ENCODE results near the gene CACNA2D1.
"Not testable (repeated sequence)": the region's sequence is repeated elsewhere in the genome, so short reads cannot be mapped to it uniquely, and the experiment has no call there.

CACNA2D1 gene

DNA sequence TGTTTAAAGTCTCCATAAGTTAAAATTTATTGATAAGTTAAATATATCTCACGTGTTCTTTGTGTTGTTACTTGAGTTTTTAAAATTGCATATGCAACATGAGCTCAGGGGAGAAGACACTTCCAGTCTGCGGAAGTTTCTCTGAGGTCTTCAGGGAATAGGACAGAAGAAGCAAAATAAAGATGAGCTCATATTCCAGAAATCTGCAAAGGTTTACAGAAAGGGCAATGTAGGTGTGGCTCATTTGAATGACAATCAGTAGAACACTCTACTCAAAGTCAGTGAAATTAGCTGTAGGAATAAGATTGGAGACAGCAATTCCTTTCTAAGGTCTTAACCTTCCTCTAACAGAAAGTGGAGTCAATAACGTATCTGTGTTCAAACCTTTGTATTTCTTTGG is 53.7 kb downstream of the CACNA2D1 start:
- DNase-seq = no peak

GRCh38 chr7:82388138-82388537 is 55.4 kb downstream of the CACNA2D1 start:
- no peak for DNase-seq

DNA sequence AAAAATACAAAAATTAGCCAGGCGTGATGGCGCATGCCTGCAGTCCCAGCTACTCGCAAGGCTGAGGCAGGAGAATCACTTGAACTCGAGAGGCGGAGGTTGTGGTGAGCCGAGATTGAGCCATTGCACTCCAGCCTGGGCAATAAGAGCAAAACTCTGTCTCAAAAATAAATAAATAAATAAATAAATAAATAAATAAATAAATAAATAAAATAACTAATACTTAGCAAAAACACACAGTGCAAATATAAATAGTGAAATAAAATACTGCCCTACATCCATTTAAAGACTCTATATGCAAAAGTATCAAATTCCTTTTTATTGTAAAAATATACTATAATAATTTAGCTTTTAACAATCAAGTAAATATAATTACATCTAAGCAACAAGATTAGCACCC is 57.0 kb downstream of the CACNA2D1 start:
- not testable (repeated sequence) for DNase-seq

GRCh38 chr7:82384779-82385178 is 58.8 kb downstream of the CACNA2D1 start:
- no peak for DNase-seq

GRCh38 chr7:82384051-82384464 is 59.5 kb downstream of the CACNA2D1 start:
- no peak for DNase-seq

GRCh38 chr7:82382276-82382675 is 61.3 kb downstream of the CACNA2D1 start:
- DNase-seq = no peak

GRCh38 chr7:82376739-82377138 is 66.8 kb downstream of the CACNA2D1 start:
- no peak for DNase-seq

DNA sequence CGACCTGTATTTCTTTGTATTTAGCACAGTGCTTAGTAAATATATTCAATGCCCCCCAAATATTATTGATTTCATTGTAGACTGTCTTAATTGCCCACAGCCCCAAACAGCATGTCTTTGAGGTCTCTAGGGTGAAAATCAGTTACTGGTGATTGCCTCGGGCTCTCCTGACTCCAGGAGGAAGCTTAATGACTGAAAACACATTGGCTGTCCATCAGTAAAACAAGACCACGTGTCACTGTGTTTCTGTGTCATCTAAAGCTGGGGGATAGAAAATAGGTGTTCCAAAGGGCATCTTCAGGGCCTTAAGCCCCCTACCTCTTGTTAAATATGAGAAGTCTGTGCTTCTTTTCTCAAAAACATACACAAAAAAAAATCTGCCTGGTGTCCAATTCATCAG is 67.9 kb downstream of the CACNA2D1 start:
- DNase-seq = no peak

- no peak for DNase-seq
Observed at GRCh38 chr7:82375129-82375528, 68.4 kb downstream of the CACNA2D1 start.

GRCh38 chr7:82373926-82374635 is 69.5 kb downstream of the CACNA2D1 start:
- DNase-seq = no peak

DNA sequence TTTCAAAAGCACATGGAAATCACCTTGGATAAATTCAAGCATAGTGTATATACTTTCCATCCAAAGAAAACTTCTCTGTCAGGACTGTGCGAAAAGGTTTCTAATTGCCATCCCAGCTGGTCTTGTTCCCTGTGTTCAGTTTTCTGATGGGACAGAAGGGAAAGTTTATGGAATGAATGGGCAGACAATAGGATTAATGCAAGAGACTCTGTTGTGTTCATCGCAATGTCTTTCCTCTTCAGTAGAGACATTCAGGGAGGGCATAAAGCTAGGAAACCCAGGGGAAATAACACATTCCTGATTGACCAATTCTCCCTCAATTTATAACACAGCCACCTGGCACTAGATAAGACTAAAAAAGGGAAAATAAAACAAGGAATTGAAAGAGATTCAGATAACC is 78.9 kb downstream of the CACNA2D1 start:
- no peak for DNase-seq

- DNase-seq = no peak
Observed at GRCh38 chr7:82364048-82364447, 79.5 kb downstream of the CACNA2D1 start.

GRCh38 chr7:82362129-82362706 is 81.4 kb downstream of the CACNA2D1 start:
- no peak for DNase-seq

GRCh38 chr7:82360591-82361368 is 82.8 kb downstream of the CACNA2D1 start:
- no peak for DNase-seq

GRCh38 chr7:82359426-82359825 is 84.2 kb downstream of the CACNA2D1 start:
- DNase-seq = no peak

DNA sequence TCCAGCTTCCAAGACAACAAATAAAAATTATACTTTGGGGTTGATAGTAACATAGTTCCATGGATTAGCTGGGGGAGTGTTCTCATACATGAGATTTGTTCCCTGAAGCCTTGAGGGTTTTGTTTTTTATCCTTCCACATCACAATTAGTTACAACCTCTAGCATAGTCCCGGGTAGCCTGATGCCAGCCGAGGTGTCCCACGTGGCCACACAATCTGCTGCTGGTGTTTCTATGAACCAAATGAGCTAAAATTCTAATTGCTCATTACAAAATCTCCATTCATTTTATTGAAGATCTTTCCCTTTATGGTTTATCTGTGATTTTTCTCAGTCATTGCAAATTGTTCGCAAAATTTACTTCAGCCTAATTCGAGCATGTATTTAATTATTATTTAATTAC is 84.7 kb downstream of the CACNA2D1 start:
- DNase-seq = no peak

DNA sequence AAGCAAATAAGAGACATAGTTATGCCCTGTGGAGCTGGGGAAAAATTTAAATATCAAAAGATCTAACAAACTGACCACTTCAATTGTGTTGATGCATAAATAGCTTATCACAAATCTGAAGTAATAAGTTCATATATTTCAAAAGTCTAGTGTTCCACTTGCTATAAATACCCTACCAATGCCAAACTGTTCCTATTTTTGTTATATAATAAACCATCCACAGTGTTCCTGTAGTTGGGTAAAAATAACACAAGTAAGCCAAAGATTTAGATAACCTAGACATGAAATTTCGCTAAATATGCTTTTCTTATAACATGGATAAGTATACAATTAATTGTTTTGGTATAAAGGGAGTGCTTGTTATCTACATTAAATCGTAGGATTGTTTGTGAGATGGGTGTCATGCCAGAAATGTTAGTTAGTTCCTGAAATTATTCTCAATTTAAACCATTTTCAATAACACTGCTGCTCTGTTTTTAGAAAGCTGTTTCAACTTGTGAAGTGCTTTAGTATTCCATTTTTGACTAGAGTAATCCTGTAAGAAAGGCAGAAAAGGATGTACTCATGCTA is 85.5 kb downstream of the CACNA2D1 start:
- DNase-seq = no peak

DNA sequence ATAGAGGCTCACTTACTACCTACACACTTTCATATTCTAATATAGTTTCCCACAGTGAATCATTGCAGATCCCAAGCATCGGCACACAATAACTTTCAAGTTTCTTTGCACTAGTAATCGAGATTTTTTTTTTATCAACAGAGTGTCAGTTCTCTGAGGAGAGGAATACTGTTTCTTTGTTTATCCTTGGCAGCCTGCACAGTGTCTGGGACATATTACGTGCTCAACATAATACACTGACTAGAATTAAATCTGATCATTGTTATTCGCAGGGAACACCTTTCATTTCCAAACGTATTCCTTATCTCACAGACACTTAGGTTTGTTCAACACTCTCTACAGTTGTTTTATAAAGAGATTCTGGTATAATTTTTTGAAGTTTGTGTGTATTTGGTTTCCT is 95.3 kb downstream of the CACNA2D1 start:
- no peak for DNase-seq

DNA sequence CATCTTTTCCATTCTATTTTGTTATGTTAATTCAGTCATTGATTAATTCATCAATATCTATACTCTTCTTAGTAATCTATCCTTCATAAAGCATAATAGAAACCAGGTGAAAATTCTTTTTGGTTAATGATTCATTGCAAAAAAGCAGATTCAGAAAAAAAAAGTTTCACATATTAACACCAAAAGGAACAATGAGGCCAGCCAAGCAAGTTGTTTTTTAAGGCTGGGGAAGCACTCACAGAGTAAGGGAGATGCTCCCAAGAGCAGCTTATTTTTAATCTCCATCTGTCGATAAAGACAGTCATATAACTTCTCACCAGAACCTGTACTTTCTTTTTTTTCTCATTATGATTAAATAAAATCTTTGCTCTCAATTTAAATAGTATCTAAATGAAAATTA is 95.8 kb downstream of the CACNA2D1 start:
- no peak for DNase-seq

GRCh38 chr7:82345886-82346285 is 97.7 kb downstream of the CACNA2D1 start:
- DNase-seq = no peak

DNA sequence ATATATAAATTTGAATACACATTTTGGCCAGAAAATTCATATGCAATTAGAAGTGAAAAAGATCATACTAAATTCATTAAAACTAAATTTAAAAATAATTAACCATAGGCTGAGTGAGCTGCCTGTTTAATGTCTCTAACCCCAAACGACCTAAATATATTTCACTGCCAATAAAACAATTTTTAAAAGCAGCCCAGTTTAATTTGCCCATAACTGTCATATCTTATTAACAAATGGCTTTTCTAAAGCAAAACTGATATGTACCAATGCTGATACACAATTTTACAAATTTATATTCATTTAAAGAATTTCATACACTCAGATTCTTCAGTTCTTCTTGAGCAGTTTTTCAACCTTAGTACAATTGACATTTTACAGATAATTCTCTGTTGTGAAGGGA is 99.9 kb downstream of the CACNA2D1 start:
- DNase-seq = no peak

DNA sequence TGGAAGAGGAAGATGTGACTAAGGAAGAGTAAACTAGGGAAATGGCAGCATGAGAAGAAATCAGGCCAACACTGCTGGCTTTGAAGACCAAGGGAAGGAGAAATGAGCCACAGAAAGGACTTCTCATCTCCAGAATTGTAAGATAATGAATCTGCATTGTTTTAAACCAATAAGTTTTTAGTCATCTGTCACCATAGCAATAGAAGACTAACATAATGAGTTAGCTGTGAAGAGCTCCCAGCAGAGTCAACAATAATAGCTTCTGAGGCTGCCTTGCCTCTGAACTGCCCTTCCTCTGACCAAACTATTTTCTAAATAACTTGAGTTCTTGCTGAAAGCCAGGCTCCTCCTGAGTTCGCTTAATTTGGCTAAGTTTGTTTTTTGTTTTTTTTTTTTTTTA is 103.6 kb downstream of the CACNA2D1 start:
- DNase-seq = no peak

DNA sequence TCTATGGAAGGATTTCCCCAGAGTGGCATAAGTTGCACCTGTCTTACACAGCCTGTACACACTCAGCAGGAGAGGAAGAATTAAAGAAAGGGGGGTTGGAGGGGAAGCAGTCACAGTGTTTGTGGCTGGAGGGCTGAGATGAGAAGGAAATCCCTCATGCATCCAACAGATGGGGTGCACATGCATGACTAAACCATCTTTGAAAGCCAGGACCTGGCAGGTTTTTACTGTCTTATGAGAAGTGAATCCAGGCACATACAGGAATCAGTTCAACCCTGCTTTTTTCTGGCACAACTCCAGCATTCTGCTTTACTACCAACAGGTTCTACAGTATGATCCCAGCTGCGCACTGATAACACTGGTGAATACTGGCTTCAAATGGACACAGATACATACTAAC is 107.7 kb downstream of the CACNA2D1 start:
- DNase-seq = no peak

- DNase-seq = no peak
Observed at GRCh38 chr7:82335001-82335400, 108.6 kb downstream of the CACNA2D1 start.

All from GDM1 (cell line).